Esophagus squamous epithelium (tissue), 5 donors: Measurements from ENCODE around the gene SLC25A34. TPM values are rescaled to one million over a fixed set of nuclear protein-coding genes. Genes with fewer than 3 reads are reported as not detected.

Experiments used
- DNase-seq: peaks from one replicate; lab custom pipeline; 2025; lab: John Stamatoyannopoulos, UW
- H3K27ac ChIP-seq, 4 donors: fragments of 200-600 bp; sonication (generic); one replicate each; pipeline ENCODE4 v1.5.1; 2016 to 2019; ENCODE audit warnings: mild to moderate bottlenecking in 1 of 4
- H3K27me3 ChIP-seq, 4 donors: fragments of 200-600 bp; sonication (generic); 1 replicate in 3 of 4; 2 replicates in 1 of 4; pipeline versions ENCODE4 v1.5.1 to v1.6.0; 2017 to 2021; ENCODE audit warnings: antibody characterized with exemption in 1 of 4
- H3K36me3 ChIP-seq, 3 donors: fragments of 200-600 bp; sonication (generic); one replicate each; pipeline ENCODE4 v1.5.1; 2016 to 2019
- H3K4me1 ChIP-seq, 3 donors: fragments of 200-600 bp; sonication (generic); one replicate each; pipeline ENCODE4 v1.5.1; 2017 to 2019
- H3K4me3 ChIP-seq, 4 donors: fragments of 200-600 bp; sonication (generic); 1 replicate in 3 of 4; 2 replicates in 1 of 4; pipeline ENCODE4 v1.5.1; 2016 to 2019; ENCODE audit warnings: mild to moderate bottlenecking in 2 of 4, moderate library complexity in 1 of 4
- H3K9me3 ChIP-seq, 3 donors: fragments of 200-600 bp; sonication (generic); one replicate each; pipeline ENCODE4 v1.5.1; 2016 to 2019
- POLR2A ChIP-seq, 4 donors: fragments of 450-650 bp; IDR thresholded peaks; one replicate each; pipeline ENCODE4 v1.6.1; 2017; ENCODE audit warnings: antibody characterized with exemption in 4 of 4, mild to moderate bottlenecking in 4 of 4, moderate library complexity in 3 of 4
- WGBS, 2 donors: methylation state at CpG; one replicate each; pipeline ENCODE4 v1.1.5; 2018; 5-methylcytosine and 5-hydroxymethylcytosine counted together
- intact Hi-C: fragments of 100-400 bp; cut with DNase I; formaldehyde crosslinking; loops from one replicate; pipeline ENCODE4 v1.15.0; 2022
- total RNA-seq, 4 donors: library from RNA; depleted of rRNA; stranded (reverse); fragments of >200 nt; gene quantifications; one replicate each; pipeline ENCODE4 v1.1.0, GENCODE V29; 2016
- TF ChIP-seq, protein P1 (sequence below), 6 experiments: fragments of 450-650 bp in 4 of 6; fragments of 200-600 bp in 2 of 6; sonication (generic) in 2 of 6; IDR thresholded peaks; one replicate each; pipeline ENCODE4 v1.5.1; 2016 to 2019; ENCODE audit warnings: antibody characterized with exemption in 6 of 6, mild to moderate bottlenecking in 4 of 6, moderate library complexity in 4 of 6
- donor health status: DM: yes; HTN: yes; CAD: no.

SLC25A34 gene
- total RNA-seq, 4 donors from 2014 or later: 0.44 to 1.1 (median 0.83) TPM

GRCh38 chr1:15742339-15742801 lies 6.3 kb downstream of the SLC25A34 start, which contains the start of gene TMEM82:
TMEM82 (plus strand) TSS chr1:15742499; CDS start chr1:15742560, 61 bp downstream.
- WGBS, 2 donors: 36 to 44% methylated on average over 13 to 14 of the region's 14 CpGs
- H3K27me3 ChIP-seq: no peaks in the 10 kb centered on the region
- H3K4me3 ChIP-seq: no peak within 1 kb of the TSS
- TF ChIP-seq POLR2A (IDR thresholded peaks at IDR 0.05): no peak
- TF ChIP-seq, protein P1, sequence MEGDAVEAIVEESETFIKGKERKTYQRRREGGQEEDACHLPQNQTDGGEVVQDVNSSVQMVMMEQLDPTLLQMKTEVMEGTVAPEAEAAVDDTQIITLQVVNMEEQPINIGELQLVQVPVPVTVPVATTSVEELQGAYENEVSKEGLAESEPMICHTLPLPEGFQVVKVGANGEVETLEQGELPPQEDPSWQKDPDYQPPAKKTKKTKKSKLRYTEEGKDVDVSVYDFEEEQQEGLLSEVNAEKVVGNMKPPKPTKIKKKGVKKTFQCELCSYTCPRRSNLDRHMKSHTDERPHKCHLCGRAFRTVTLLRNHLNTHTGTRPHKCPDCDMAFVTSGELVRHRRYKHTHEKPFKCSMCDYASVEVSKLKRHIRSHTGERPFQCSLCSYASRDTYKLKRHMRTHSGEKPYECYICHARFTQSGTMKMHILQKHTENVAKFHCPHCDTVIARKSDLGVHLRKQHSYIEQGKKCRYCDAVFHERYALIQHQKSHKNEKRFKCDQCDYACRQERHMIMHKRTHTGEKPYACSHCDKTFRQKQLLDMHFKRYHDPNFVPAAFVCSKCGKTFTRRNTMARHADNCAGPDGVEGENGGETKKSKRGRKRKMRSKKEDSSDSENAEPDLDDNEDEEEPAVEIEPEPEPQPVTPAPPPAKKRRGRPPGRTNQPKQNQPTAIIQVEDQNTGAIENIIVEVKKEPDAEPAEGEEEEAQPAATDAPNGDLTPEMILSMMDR (IDR thresholded peaks at IDR 0.05): no peak
- intact Hi-C loops: loop anchor here (10.0 kb wide), 1 partner anchor 148 kb away; no protein-coding TSS in a partner anchor
- H3K27ac ChIP-seq: peak within 1 kb of the TSS in 2 of 4 donors; percentile 46 to 48
- DNase-seq: no peak
- no peaks in the 10 kb centered on the region for H3K36me3 ChIP-seq
- H3K4me1 ChIP-seq: peaks cover 5 to 31% (median 9%) of the 10 kb centered on the region in 3 donors
- H3K9me3 ChIP-seq: no peaks in the 10 kb centered on the region

DNA sequence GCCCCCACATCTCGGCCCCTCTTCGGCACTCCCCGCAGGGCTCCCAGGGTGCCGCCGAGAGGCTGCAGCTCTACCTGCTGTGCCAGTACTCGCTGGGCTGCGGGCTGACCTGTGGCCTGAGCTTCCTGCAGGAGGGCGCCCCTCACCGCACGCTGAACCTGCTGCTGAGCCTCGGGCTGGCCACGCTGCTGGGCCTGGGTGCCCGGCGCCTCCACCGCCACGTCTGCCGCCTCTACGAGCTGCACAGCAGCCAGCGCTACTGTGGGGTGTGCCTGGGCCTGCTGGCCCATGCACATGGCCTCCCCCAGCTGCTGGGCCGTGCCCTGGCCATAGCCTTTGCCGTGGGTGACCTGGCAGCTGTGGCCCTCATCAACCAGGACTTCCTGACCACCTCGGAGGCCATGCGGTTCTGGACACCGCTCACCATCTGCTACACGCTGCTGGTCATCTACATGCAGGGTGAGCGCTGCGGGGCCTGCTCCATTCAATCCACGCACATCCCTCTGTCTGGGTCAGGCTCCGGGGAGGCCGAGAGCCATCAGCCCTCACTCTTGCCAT lies 8.1 kb downstream of the SLC25A34 start:
- DNase-seq: no peak
- TF ChIP-seq POLR2A (IDR thresholded peaks at IDR 0.05): no peak
- TF ChIP-seq, protein P1 (IDR thresholded peaks at IDR 0.05): no peak
- no peak overlapping the region for H3K27ac ChIP-seq
- intact Hi-C loops: loop anchor here (10.0 kb wide), 1 partner anchor 149 kb away; no protein-coding TSS in a partner anchor
- H3K4me1 ChIP-seq: peaks cover 5 to 21% (median 12%) of the 10 kb centered on the region in 3 donors
- H3K4me3 ChIP-seq: no peak overlapping the region
- H3K9me3 ChIP-seq: no peaks in the 10 kb centered on the region
- H3K36me3 ChIP-seq: no peaks in the 10 kb centered on the region
- WGBS, 2 donors: 65% methylated on average over 4 of the region's 30 CpGs; no CpG with 5 or more reads in 1 of the 2 donors
- H3K27me3 ChIP-seq: no peaks in the 10 kb centered on the region

DNA sequence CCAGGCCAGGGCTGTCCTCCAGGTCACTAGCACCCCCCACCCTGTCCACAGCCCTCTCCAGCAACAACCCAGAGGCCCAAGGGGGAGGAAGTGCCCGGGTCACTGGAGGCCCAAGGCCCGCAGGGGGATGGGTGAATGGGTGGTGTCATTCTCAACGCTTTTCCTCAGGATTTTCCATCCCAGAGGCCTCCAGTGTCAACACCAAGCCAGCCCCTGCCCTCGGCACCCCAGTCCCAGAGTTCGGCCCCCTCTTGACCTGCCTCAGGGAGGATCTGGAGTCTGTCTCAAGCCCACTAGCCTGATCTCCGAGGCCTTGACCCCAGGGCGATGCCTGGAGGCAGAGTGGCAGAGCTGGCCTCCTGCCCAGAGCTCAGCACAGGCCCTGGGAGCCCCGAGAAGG lies 11.3 kb downstream of the SLC25A34 start:
- DNase-seq: no peak

GRCh38 chr1:15748264-15748663 lies 12.2 kb downstream of the SLC25A34 start:
- intact Hi-C loops: loop anchor here (10.0 kb wide), 1 partner anchor 153 kb away; no protein-coding TSS in a partner anchor
- DNase-seq: no peak
- Histone ChIP-seq H3K9me3 (no peaks in the 10 kb centered on the region), H3K27ac (no peak overlapping the region), H3K27me3 (no peaks in the 10 kb centered on the region), H3K4me3 (no peak overlapping the region), H3K36me3 (no peaks in the 10 kb centered on the region), H3K4me1 (peaks cover 0 to 14% (median 4%) of the 10 kb centered on the region in 3 donors)
- TF ChIP-seq POLR2A (IDR thresholded peaks at IDR 0.05): no peak
- TF ChIP-seq, protein P1 (IDR thresholded peaks at IDR 0.05): no peak
- 70 to 91% methylated on average over 4 of the region's 5 CpGs for WGBS, 2 donors

More for the DNA sequence above, 11.3 kb downstream of the SLC25A34 start:
- Histone ChIP-seq H3K4me1 (peaks cover 0 to 14% (median 4%) of the 10 kb centered on the region in 3 donors), H3K36me3 (no peaks in the 10 kb centered on the region), H3K9me3 (no peaks in the 10 kb centered on the region), H3K4me3 (no peak overlapping the region), H3K27me3 (no peaks in the 10 kb centered on the region), H3K27ac (no peak overlapping the region)
- 72% methylated on average over 4 to 5 of the region's 8 CpGs for WGBS, 2 donors
- intact Hi-C loops: loop anchor here (10.0 kb wide), 1 partner anchor 153 kb away; no protein-coding TSS in a partner anchor
- TF ChIP-seq, protein P1 (IDR thresholded peaks at IDR 0.05): no peak
- TF ChIP-seq POLR2A (IDR thresholded peaks at IDR 0.05): no peak
